Hippocampal formation (tissue), 2 donors: ENCODE data around the gene ZDHHC15.
"Not testable (repeated sequence)": the region's sequence is repeated elsewhere in the genome, so short reads cannot be mapped to it uniquely, and the experiment has no call there.

Experiments used
- DNase-seq, 2 donors: peaks; one replicate each; lab custom pipeline; 2025; lab: John Stamatoyannopoulos, UW

Gene ZDHHC15

GRCh38 chrX:75522565-75523431, at the start of gene ZDHHC15:
TSS of gene ZDHHC15 (minus strand) at chrX:75523037. CDS start at chrX:75523024, 13 bp downstream.
- DNase-seq: peak; percentile 25 to 33

- not testable (repeated sequence) for DNase-seq
Measured at GRCh38 chrX:75560544-75560943, 37.7 kb upstream of the ZDHHC15 start.

GRCh38 chrX:75547783-75548182, 24.9 kb upstream of the ZDHHC15 start:
- no peak for DNase-seq

- DNase-seq: no peak
Measured at GRCh38 chrX:75546724-75547511, 24.1 kb upstream of the ZDHHC15 start.

- no peak for DNase-seq
Measured at GRCh38 chrX:75544786-75545185, 21.9 kb upstream of the ZDHHC15 start.

GRCh38 chrX:75483933-75484332, 38.9 kb downstream of the ZDHHC15 start:
- no peak for DNase-seq

GRCh38 chrX:75461780-75462179, 61.1 kb downstream of the ZDHHC15 start:
- DNase-seq: not testable (repeated sequence)

- DNase-seq: no peak
Measured at GRCh38 chrX:75421688-75422230, 101.1 kb downstream of the ZDHHC15 start.

GRCh38 chrX:75407153-75407552, 115.7 kb downstream of the ZDHHC15 start:
- not testable (repeated sequence) for DNase-seq

GRCh38 chrX:75390470-75390869, 132.4 kb downstream of the ZDHHC15 start:
- DNase-seq: no peak

GRCh38 chrX:75369721-75370120, 153.1 kb downstream of the ZDHHC15 start:
- DNase-seq: no peak

GRCh38 chrX:75366861-75367260, 156.0 kb downstream of the ZDHHC15 start:
- no peak for DNase-seq

GRCh38 chrX:75365243-75365975, 157.4 kb downstream of the ZDHHC15 start:
- DNase-seq: no peak

- no peak for DNase-seq
Measured at GRCh38 chrX:75361788-75362187, 161.0 kb downstream of the ZDHHC15 start.

GRCh38 chrX:75348601-75349000, 174.2 kb downstream of the ZDHHC15 start:
- not testable (repeated sequence) for DNase-seq

GRCh38 chrX:75337525-75337924, 185.3 kb downstream of the ZDHHC15 start:
- no peak for DNase-seq

- DNase-seq: no peak
Measured at GRCh38 chrX:75335127-75335458, 187.7 kb downstream of the ZDHHC15 start.

- not testable (repeated sequence) for DNase-seq
Measured at GRCh38 chrX:75334407-75335126, 188.3 kb downstream of the ZDHHC15 start.

GRCh38 chrX:75327607-75328006, 195.2 kb downstream of the ZDHHC15 start:
- no peak for DNase-seq
